ENCODE results near the gene PUS7.
"Not testable (repeated sequence)": the region's sequence is repeated elsewhere in the genome, so short reads cannot be mapped to it uniquely, and the experiment has no call there.

Gene PUS7

GRCh38 chr7:105520620-105521019, 1.5 kb downstream of the PUS7 start:
- H3K36me3 Mint-ChIP-seq (ENCODE audit: low read depth) = peaks cover 17% of the 10 kb centered on the region
- H3K27me3 Mint-ChIP-seq, H3K27ac Mint-ChIP-seq, H3K9me3 Mint-ChIP-seq, ATAC-seq, DNase-seq: not testable (repeated sequence)
- H3K4me3 Mint-ChIP-seq = peak overlapping the region; percentile 95
- H3K4me1 Mint-ChIP-seq = peaks cover 17% of the 10 kb centered on the region

DNA sequence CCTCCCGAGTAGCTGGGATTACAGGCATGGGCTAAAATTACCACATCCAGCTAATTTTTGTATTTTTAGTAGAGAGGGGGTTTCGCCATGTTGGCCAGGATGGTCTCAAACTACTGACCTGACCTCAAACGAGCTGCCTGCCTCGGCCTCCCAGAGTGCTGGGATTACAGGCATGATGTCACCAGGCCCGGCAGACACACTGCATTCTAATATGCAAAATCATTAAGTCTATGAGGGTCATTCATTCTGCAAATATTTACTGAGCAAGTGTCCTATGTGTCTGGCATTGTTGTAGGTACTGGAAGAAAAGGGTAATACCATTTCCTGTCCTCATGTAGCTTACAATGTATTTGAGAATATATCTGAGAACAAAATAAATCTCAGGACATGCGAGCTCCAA, 2.7 kb downstream of the PUS7 start:
- Mint-ChIP-seq H3K4me1 (peaks cover 27% of the 10 kb centered on the region), H3K9me3 (no peaks in the 10 kb centered on the region), H3K27ac (no peak overlapping the region), H3K36me3 (ENCODE audit: low read depth) (peaks cover 23% of the 10 kb centered on the region), H3K27me3 (no peaks in the 10 kb centered on the region), H3K4me3 (peak overlapping the region; percentile 95)
- ATAC-seq (no peak), DNase-seq (no peak)

GRCh38 chr7:105515610-105516009, 6.5 kb downstream of the PUS7 start:
- H3K9me3 Mint-ChIP-seq, H3K27ac Mint-ChIP-seq, DNase-seq, H3K27me3 Mint-ChIP-seq, H3K4me3 Mint-ChIP-seq, ATAC-seq: not testable (repeated sequence)
- Mint-ChIP-seq H3K4me1 (peaks cover 41% of the 10 kb centered on the region), H3K36me3 (ENCODE audit: low read depth) (peaks cover 37% of the 10 kb centered on the region)

DNA sequence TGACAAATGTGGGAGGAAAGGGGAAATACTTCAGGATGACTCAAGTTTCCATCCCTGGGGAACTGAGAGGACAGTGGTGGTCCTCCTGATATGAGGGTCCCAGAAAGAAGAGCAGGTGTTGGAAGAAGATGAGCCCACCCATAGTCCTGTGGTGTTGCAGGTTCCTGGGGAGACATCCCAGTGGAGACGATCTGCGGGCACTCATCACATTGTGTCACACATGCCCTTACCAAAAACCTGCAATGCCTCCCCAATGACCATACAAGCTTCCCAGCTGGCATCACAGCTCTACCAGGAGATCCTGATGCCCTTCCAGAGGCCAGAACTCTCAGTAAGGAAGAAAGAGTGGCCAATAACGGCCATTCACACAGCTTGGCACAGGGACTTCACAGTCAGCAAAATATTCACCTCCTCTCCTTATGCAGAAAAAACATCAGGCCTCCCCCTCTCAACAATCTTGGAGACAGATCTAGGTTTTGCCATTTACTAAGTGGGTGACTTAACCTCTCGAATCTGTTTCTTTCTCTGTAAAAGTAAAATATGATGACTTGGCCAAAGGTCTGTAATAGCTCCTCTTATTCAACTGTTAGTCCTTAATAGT, 9.0 kb downstream of the PUS7 start:
- Mint-ChIP-seq H3K27ac (peak overlapping the region; percentile 34), H3K4me3 (no peak overlapping the region), H3K27me3 (no peaks in the 10 kb centered on the region), H3K4me1 (peaks cover 30% of the 10 kb centered on the region), H3K9me3 (no peaks in the 10 kb centered on the region), H3K36me3 (ENCODE audit: low read depth) (peaks cover 37% of the 10 kb centered on the region)
- no peak for DNase-seq
- ATAC-seq = no peak

DNA sequence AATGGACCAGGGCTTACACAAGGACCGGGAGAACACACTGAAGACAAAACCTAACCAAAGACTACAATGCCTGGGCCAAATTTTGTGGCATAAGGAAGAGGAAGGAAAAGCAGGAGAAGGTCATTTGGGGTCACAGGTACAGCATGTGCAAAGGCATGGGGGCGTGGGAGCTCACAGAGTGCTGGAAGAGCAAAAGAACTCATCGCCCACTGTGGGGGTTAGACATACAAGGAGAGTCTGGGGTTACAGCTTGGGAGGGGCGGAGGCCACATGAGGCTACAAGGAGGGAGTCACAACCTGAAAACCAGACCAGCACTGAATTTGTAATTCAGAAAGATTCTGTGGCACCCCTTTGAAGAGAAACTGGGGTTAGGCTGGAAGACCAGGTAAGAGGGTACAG, 9.7 kb downstream of the PUS7 start:
- Mint-ChIP-seq H3K4me3 (no peak overlapping the region), H3K27me3 (no peaks in the 10 kb centered on the region), H3K9me3 (no peaks in the 10 kb centered on the region), H3K4me1 (peaks cover 30% of the 10 kb centered on the region), H3K36me3 (ENCODE audit: low read depth) (peaks cover 40% of the 10 kb centered on the region), H3K27ac (peak overlapping the region; percentile 34)
- DNase-seq (no peak), ATAC-seq (no peak)

DNA sequence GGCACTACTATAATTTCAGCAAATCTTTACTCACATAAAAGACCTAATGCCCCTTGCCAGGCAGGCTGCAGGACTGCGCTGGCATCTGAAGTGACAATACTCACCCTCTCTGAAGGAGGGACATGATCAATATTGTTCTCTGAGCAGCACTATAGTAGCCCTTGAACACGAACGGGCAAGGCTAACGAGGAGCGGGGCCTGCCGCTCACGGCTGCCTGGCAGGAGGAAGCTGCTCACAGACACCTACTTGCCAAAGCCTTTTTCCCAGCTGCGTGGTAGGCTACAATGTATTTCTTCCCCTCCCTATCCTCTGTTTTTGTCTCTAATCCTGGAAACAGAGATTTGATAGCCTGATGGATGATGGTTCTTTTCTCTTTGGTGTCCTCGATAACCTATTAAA, 19.9 kb downstream of the PUS7 start:
- Mint-ChIP-seq H3K36me3 (ENCODE audit: low read depth) (peaks cover 56% of the 10 kb centered on the region), H3K27ac (no peak overlapping the region), H3K9me3 (no peaks in the 10 kb centered on the region), H3K27me3 (no peaks in the 10 kb centered on the region), H3K4me1 (no peaks in the 10 kb centered on the region), H3K4me3 (no peak overlapping the region)
- DNase-seq (no peak), ATAC-seq (no peak)

GRCh38 chr7:105497016-105497415, 25.1 kb downstream of the PUS7 start:
- DNase-seq (no peak), ATAC-seq (no peak)
- Mint-ChIP-seq H3K36me3 (ENCODE audit: low read depth) (peaks cover 30% of the 10 kb centered on the region), H3K4me1 (no peaks in the 10 kb centered on the region), H3K9me3 (no peaks in the 10 kb centered on the region), H3K4me3 (no peak overlapping the region), H3K27ac (no peak overlapping the region), H3K27me3 (no peaks in the 10 kb centered on the region)

- DNase-seq (no peak), ATAC-seq (no peak)
- H3K27ac Mint-ChIP-seq = no peak overlapping the region
- no peaks in the 10 kb centered on the region for H3K4me1 Mint-ChIP-seq
- no peaks in the 10 kb centered on the region for H3K27me3 Mint-ChIP-seq
- H3K4me3 Mint-ChIP-seq = no peak overlapping the region
- peaks cover 29% of the 10 kb centered on the region for H3K36me3 Mint-ChIP-seq (ENCODE audit: low read depth)
- H3K9me3 Mint-ChIP-seq = no peaks in the 10 kb centered on the region
These were observed 25.6 kb downstream of the PUS7 start for GRCh38 chr7:105496521-105496920.

DNA sequence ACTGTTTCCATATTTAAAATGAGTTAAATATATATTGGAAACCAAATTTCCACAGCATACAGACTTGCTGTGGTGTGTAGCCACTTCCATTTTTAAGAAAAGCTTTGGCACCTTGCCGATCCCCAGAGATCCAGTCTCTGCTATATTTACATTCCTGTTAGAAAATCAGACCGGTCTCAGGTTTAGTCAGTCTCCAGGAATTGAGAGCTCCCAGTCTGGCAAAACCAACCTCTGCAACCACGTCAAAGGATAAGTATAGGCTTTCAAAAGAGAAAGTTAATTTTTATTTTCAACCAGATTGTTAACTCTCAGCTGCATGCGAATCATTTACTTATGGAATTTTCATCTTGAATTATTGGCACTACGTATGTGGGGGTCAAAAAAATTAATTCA, 28.2 kb downstream of the PUS7 start:
- peaks cover 23% of the 10 kb centered on the region for H3K36me3 Mint-ChIP-seq (ENCODE audit: low read depth)
- H3K4me1 Mint-ChIP-seq = no peaks in the 10 kb centered on the region
- no peak overlapping the region for H3K4me3 Mint-ChIP-seq
- H3K27ac Mint-ChIP-seq = no peak overlapping the region
- no peaks in the 10 kb centered on the region for H3K27me3 Mint-ChIP-seq
- H3K9me3 Mint-ChIP-seq = no peaks in the 10 kb centered on the region
- ATAC-seq = no peak
- DNase-seq = no peak

GRCh38 chr7:105493196-105493922, 28.7 kb downstream of the PUS7 start:
- DNase-seq (no peak), ATAC-seq (no peak)
- Mint-ChIP-seq H3K36me3 (ENCODE audit: low read depth) (peaks cover 24% of the 10 kb centered on the region), H3K27me3 (no peaks in the 10 kb centered on the region), H3K4me1 (no peaks in the 10 kb centered on the region), H3K4me3 (no peak overlapping the region), H3K27ac (no peak overlapping the region), H3K9me3 (no peaks in the 10 kb centered on the region)

GRCh38 chr7:105489409-105489808, 32.7 kb downstream of the PUS7 start:
- H3K27me3 Mint-ChIP-seq = no peaks in the 10 kb centered on the region
- no peak for DNase-seq
- no peak for ATAC-seq
- no peaks in the 10 kb centered on the region for H3K4me1 Mint-ChIP-seq
- no peaks in the 10 kb centered on the region for H3K9me3 Mint-ChIP-seq
- H3K4me3 Mint-ChIP-seq = no peak overlapping the region
- H3K27ac Mint-ChIP-seq = no peak overlapping the region
- H3K36me3 Mint-ChIP-seq (ENCODE audit: low read depth) = peaks cover 47% of the 10 kb centered on the region

DNA sequence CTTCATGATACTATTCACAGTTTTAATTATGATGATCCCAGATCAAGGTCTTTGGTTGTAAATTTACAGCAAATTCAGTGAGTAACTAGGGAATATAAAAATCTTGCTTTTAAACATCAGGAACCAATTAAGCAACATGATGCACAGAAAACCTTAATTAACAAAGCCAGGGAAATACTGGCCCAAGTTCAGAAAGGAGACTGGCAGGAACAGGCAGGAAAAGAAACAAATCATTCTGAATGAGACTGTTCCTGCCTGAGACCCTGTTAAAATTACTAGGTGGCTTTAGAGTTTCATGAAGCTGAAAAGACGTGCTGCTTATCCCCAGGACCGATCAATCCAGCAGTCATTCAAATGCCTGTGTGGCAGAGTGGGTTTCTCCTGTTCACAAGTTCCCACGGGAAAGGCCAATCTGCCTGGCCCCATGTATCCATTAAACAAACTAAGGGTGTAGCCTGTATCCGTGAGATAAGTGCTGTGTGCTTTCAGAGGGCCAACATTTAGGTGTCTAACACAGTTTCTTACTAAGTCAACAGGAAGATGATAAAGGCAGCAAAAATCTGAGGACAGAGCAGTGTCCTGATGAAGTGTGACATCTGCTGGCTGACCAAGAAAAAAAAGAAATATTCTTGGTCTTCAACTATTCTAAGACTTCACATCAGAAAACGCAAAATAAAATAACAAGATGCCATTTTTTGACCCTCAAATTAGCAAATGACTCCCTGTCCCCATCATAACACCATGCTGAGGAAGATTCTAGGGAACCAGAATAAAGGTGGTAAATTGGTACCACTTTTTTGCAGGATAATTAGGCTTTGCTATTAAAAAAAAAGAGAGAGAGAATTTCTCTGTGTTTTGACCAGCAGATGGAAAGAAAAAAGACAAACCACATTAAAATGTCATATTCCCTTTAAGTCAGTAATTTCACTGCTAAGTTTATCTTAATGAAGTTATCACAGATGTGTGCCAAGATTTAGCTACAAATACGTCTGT, 34.2 kb downstream of the PUS7 start:
- Mint-ChIP-seq H3K27ac (no peak overlapping the region), H3K9me3 (no peaks in the 10 kb centered on the region), H3K36me3 (ENCODE audit: low read depth) (peaks cover 50% of the 10 kb centered on the region), H3K27me3 (no peaks in the 10 kb centered on the region), H3K4me1 (no peaks in the 10 kb centered on the region), H3K4me3 (no peak overlapping the region)
- DNase-seq (no peak), ATAC-seq (no peak)

DNA sequence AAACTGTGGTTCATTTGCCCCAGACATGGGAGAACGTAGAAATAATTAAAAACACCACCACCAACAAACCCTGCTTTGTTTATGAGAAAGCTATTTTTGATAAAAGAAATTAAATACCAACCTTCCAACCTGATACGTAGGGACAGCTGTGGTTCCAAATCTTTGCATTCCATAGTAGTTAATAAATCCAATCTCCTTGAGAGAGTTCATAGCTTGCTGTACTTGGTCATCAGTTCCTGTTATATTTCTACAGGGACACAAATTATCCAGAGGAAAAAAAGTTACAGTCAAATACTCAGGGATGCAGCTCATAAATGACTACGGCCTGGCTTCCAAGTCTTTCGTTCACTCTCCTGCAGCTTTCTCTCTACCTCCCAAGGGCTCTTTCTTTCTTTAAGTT, 41.1 kb downstream of the PUS7 start:
- Mint-ChIP-seq H3K27ac (no peak overlapping the region), H3K27me3 (no peaks in the 10 kb centered on the region), H3K36me3 (ENCODE audit: low read depth) (peaks cover 57% of the 10 kb centered on the region), H3K9me3 (no peaks in the 10 kb centered on the region), H3K4me3 (no peak overlapping the region), H3K4me1 (no peaks in the 10 kb centered on the region)
- DNase-seq = no peak
- ATAC-seq = no peak

- ATAC-seq (no peak), DNase-seq (no peak)
- no peak overlapping the region for H3K27ac Mint-ChIP-seq
- H3K4me1 Mint-ChIP-seq = no peaks in the 10 kb centered on the region
- no peaks in the 10 kb centered on the region for H3K9me3 Mint-ChIP-seq
- H3K36me3 Mint-ChIP-seq (ENCODE audit: low read depth) = peaks cover 47% of the 10 kb centered on the region
- H3K27me3 Mint-ChIP-seq = no peaks in the 10 kb centered on the region
- no peak overlapping the region for H3K4me3 Mint-ChIP-seq
These were observed 43.5 kb downstream of the PUS7 start for GRCh38 chr7:105478606-105479005.

- no peak overlapping the region for H3K4me3 Mint-ChIP-seq
- no peak overlapping the region for H3K27ac Mint-ChIP-seq
These were observed 44.2 kb downstream of the PUS7 start for GRCh38 chr7:105477908-105478307.

More at GRCh38 chr7:105477908-105478307, 44.2 kb downstream of the PUS7 start:
- no peak for DNase-seq
- no peak for ATAC-seq
- no peaks in the 10 kb centered on the region for H3K9me3 Mint-ChIP-seq
- peaks cover 46% of the 10 kb centered on the region for H3K36me3 Mint-ChIP-seq (ENCODE audit: low read depth)
- H3K4me1 Mint-ChIP-seq = no peaks in the 10 kb centered on the region
- H3K27me3 Mint-ChIP-seq = no peaks in the 10 kb centered on the region
